HEK293 (cell line): Measurements from ENCODE around the gene RPRML.

Experiments
- CTCF ChIA-PET: fragments of 350-600 bp; formaldehyde crosslinking; extraction: SDS; loops from one replicate; lab custom pipeline; 2021; ENCODE audit warnings: antibody characterized with exemption; lab: Yijun Ruan, JAX
- POLR2A ChIA-PET: fragments of 300-600 bp; formaldehyde crosslinking; extraction: SDS; loops from one replicate; lab custom pipeline; 2020; ENCODE audit warnings: antibody characterized with exemption, inconsistent platforms; lab: Yijun Ruan, JAX
- H3K27ac ChIP-seq: fragments of 200-500 bp; sonication (Bioruptor generic); 2 replicates; pipeline ENCODE4 v1.5.1; 2014; ENCODE audit warnings: low read depth, low read length, control low read depth, inconsistent platforms; ENCODE audit errors: extremely low read depth
- H3K36me3 ChIP-seq, 2 experiments: fragments of 200-500 bp in 1 of 2; sonication (Bioruptor generic) in 1 of 2; 1 replicate in 1 of 2; 2 replicates in 1 of 2; pipeline ENCODE4 v1.5.1; 2014 to 2017; ENCODE audit warnings: inconsistent platforms in 2 of 2, low read length in 2 of 2; ENCODE audit not compliant: control insufficient read depth in 2 of 2, insufficient read depth in 1 of 2
- H3K4me1 ChIP-seq: fragments of 200-500 bp; sonication (Bioruptor generic); 2 replicates; pipeline ENCODE4 v1.5.1; 2014; ENCODE audit warnings: mild to moderate bottlenecking, low read length, inconsistent platforms; ENCODE audit not compliant: control insufficient read depth, insufficient read depth
- H3K4me3 ChIP-seq: 2 replicates; pipeline ENCODE4 v1.5.1; 2011; ENCODE audit warnings: low read depth, mild to moderate bottlenecking, control low read depth, low read length, moderate library complexity
- H3K9me3 ChIP-seq: fragments of 200-500 bp; sonication (Bioruptor generic); 2 replicates; pipeline ENCODE4 v1.5.1; 2014; ENCODE audit warnings: low read depth, low read length, inconsistent platforms; ENCODE audit not compliant: control insufficient read depth, insufficient read depth
- GLIS1 ChIP-seq: fragments of 450-650 bp; formaldehyde crosslinking; IDR thresholded peaks from 2 replicates; pipeline ENCODE4 v1.5.1; 2016; ENCODE audit warnings: missing biosample characterization, missing genetic modification characterization
- IKZF3 ChIP-seq: fragments of 450-650 bp; IDR thresholded peaks from 2 replicates; pipeline ENCODE4 v1.5.0; 2018; ENCODE audit warnings: missing biosample characterization, mild to moderate bottlenecking, missing genetic modification characterization, moderate library complexity
- SP2 ChIP-seq: fragments of 450-650 bp; formaldehyde crosslinking; IDR thresholded peaks from 2 replicates; pipeline ENCODE4 v1.5.1; 2016; ENCODE audit warnings: missing biosample characterization, missing genetic modification characterization
- YY1 ChIP-seq: fragments of 450-650 bp; formaldehyde crosslinking; IDR thresholded peaks from 2 replicates; pipeline ENCODE4 v1.5.1; 2018; ENCODE audit warnings: missing biosample characterization, missing genetic modification characterization
- ZBTB8A ChIP-seq: fragments of 450-650 bp; formaldehyde crosslinking; IDR thresholded peaks from 2 replicates; pipeline ENCODE4 v1.5.1; 2016; ENCODE audit warnings: missing biosample characterization, missing genetic modification characterization
- ZIC2 ChIP-seq: fragments of 450-650 bp; formaldehyde crosslinking; IDR thresholded peaks from 2 replicates; pipeline ENCODE4 v1.5.1; 2016; ENCODE audit warnings: missing biosample characterization, missing genetic modification characterization
- ZNF335 ChIP-seq: fragments of 450-650 bp; formaldehyde crosslinking; conservative IDR thresholded peaks from 2 replicates; pipeline ENCODE4 v1.5.1; 2016; ENCODE audit warnings: missing biosample characterization, missing genetic modification characterization
- ZNF394 ChIP-seq: fragments of 450-650 bp; formaldehyde crosslinking; IDR thresholded peaks from 2 replicates; pipeline ENCODE4 v1.5.1; 2016; ENCODE audit warnings: missing biosample characterization, missing genetic modification characterization, mild to moderate bottlenecking, moderate library complexity, borderline replicate concordance
- ZNF510 ChIP-seq: fragments of 450-650 bp; formaldehyde crosslinking; IDR thresholded peaks from 2 replicates; pipeline ENCODE4 v1.5.1; 2018; ENCODE audit warnings: mild to moderate bottlenecking, missing genetic modification characterization, missing biosample characterization; ENCODE audit not compliant: insufficient replicate concordance
- ZNF530 ChIP-seq: fragments of 450-650 bp; formaldehyde crosslinking; IDR thresholded peaks from 2 replicates; pipeline ENCODE4 v1.5.1; 2016; ENCODE audit warnings: low read depth, missing biosample characterization, missing genetic modification characterization
- ZNF585B ChIP-seq: fragments of 450-650 bp; formaldehyde crosslinking; IDR thresholded peaks from 2 replicates; pipeline ENCODE4 v1.5.1; 2016; ENCODE audit warnings: missing biosample characterization, missing genetic modification characterization
- ZNF660 ChIP-seq: fragments of 450-650 bp; IDR thresholded peaks from 2 replicates; pipeline ENCODE4 v1.5.1; 2018; ENCODE audit warnings: missing biosample characterization, mild to moderate bottlenecking, missing genetic modification characterization
- ZNF76 ChIP-seq: fragments of 450-650 bp; formaldehyde crosslinking; IDR thresholded peaks from 2 replicates; pipeline ENCODE4; 2016; ENCODE audit warnings: low read depth, missing biosample characterization, missing genetic modification characterization, borderline replicate concordance
- ZNF792 ChIP-seq: fragments of 450-650 bp; formaldehyde crosslinking; IDR thresholded peaks from 2 replicates; pipeline ENCODE4 v1.5.1; 2016; ENCODE audit warnings: missing biosample characterization, missing genetic modification characterization
- ZNF837 ChIP-seq: fragments of 450-650 bp; formaldehyde crosslinking; IDR thresholded peaks from 2 replicates; pipeline ENCODE4 v1.5.1; 2016; ENCODE audit warnings: missing biosample characterization, missing genetic modification characterization
- ZSCAN30 ChIP-seq: fragments of 450-650 bp; IDR thresholded peaks from 2 replicates; pipeline ENCODE4 v1.5.1; 2018; ENCODE audit warnings: missing biosample characterization, mild to moderate bottlenecking, missing genetic modification characterization, moderate library complexity
- TF ChIP-seq, protein P1 (sequence below): fragments of 450-650 bp; formaldehyde crosslinking; IDR thresholded peaks from 2 replicates; pipeline ENCODE4 v1.5.1; 2016; ENCODE audit warnings: missing biosample characterization, missing genetic modification characterization
- TF ChIP-seq, protein P2 (sequence below): fragments of 450-650 bp; formaldehyde crosslinking; IDR thresholded peaks from 2 replicates; pipeline ENCODE4 v1.5.1; 2016; ENCODE audit warnings: missing biosample characterization, missing genetic modification characterization
- TF ChIP-seq, protein P3 (sequence below): fragments of 450-650 bp; IDR thresholded peaks from 2 replicates; pipeline ENCODE4 v1.5.1; 2018; ENCODE audit warnings: missing biosample characterization, mild to moderate bottlenecking, missing genetic modification characterization
- TF ChIP-seq, protein P4 (sequence below): fragments of 450-650 bp; formaldehyde crosslinking; IDR thresholded peaks from 2 replicates; pipeline ENCODE4 v1.5.1; 2016; ENCODE audit warnings: missing biosample characterization, missing genetic modification characterization
- TF ChIP-seq, protein P5 (sequence below): fragments of 450-650 bp; formaldehyde crosslinking; IDR thresholded peaks from 2 replicates; pipeline ENCODE4 v1.5.1; 2017; ENCODE audit warnings: missing biosample characterization, missing genetic modification characterization
- TF ChIP-seq, protein P6 (sequence below): fragments of 450-650 bp; formaldehyde crosslinking; IDR thresholded peaks from 2 replicates; pipeline ENCODE4 v1.5.1; 2016; ENCODE audit warnings: missing biosample characterization, missing genetic modification characterization

Gene RPRML

DNA sequence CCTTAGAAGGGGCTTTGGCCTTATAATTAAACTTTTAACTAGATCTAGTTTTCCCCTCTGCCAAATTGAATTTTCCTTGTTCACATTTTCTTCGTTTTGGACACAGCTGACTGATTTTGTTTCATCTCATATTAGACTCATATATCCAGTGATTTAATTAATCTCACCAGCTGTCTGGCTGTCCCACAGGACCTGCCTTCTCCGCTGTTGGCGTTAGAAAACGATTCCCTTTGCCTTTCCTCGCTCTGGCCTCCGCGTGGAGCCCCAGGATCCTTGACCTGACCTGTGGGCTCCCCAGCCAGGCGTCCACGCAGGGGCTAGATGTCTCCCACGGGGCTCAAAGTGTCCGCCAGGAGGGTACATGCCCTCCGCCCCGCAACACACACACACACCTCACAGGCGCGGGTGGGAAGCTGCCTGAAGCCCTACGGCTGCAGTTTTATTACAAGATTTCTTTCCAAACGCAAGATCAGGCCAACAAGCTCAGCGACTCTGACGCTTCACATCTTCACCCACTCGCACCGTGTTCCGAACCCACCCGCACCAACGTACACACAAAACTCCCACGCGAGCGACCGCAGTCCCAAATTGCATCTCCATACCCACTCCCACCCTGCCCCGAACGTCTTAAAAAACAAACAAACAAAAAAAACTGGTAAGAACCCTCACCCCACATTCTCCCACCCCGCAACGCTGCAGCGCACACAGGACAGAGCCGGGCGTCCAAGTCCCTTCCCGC lies 1.1 kb downstream of the RPRML start (continued):
- TF ChIP-seq, protein P1, sequence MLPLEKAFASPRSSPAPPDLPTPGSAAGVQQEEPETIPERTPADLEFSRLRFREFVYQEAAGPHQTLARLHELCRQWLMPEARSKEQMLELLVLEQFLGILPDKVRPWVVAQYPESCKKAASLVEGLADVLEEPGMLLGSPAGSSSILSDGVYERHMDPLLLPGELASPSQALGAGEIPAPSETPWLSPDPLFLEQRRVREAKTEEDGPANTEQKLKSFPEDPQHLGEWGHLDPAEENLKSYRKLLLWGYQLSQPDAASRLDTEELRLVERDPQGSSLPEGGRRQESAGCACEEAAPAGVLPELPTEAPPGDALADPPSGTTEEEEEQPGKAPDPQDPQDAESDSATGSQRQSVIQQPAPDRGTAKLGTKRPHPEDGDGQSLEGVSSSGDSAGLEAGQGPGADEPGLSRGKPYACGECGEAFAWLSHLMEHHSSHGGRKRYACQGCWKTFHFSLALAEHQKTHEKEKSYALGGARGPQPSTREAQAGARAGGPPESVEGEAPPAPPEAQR, result no peak
- peak; percentile 88 for TF ChIP-seq ZNF335 (tag by site-specific recombination)

DNA sequence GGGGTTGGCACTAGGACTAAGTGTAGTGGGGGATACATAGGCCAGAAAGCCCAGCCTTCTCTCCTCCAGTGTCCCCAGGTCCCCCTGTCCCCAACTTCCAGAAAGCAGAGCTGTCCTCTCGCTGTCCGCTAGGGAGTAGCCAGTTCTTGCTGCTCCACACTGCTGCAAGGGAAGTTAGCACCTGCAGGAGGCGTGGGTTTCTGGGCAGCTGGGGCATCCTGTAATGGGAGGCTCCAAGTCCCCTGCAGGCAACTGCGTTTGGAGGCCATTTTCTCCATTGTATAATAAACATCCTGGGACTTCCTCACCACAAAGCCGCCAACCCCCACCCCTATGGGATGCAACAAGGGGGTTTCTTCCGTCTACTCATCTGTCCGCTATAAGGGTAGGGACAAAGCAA lies 1.7 kb downstream of the RPRML start:
- peaks cover 6% of the 10 kb centered on the region; the same call in 1 of the 2 replicates for H3K4me1 ChIP-seq
- H3K4me3 ChIP-seq, result no peak overlapping the region
- no peak overlapping the region for H3K27ac ChIP-seq
- peaks cover 0 to 2% of the 10 kb centered on the region in 2 experiments; a peak in 1 of 3 replicates for H3K36me3 ChIP-seq
- H3K9me3 ChIP-seq, result no peaks in the 10 kb centered on the region
- ChIA-PET POLR2A (no interaction called here), CTCF (interaction anchor here (0.6 to 1.3 kb wide), 5 partner anchors 14 to 164 kb away, joined by 3 to 6 read pairs (median 3); no protein-coding TSS in a partner anchor)
- TF ChIP-seq, protein P2, sequence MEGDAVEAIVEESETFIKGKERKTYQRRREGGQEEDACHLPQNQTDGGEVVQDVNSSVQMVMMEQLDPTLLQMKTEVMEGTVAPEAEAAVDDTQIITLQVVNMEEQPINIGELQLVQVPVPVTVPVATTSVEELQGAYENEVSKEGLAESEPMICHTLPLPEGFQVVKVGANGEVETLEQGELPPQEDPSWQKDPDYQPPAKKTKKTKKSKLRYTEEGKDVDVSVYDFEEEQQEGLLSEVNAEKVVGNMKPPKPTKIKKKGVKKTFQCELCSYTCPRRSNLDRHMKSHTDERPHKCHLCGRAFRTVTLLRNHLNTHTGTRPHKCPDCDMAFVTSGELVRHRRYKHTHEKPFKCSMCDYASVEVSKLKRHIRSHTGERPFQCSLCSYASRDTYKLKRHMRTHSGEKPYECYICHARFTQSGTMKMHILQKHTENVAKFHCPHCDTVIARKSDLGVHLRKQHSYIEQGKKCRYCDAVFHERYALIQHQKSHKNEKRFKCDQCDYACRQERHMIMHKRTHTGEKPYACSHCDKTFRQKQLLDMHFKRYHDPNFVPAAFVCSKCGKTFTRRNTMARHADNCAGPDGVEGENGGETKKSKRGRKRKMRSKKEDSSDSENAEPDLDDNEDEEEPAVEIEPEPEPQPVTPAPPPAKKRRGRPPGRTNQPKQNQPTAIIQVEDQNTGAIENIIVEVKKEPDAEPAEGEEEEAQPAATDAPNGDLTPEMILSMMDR (tag by site-specific recombination), result peak; percentile 67
- TF ChIP-seq ZNF585B (tag by site-specific recombination) (no peak), ZNF394 (tag by site-specific recombination) (peak; percentile 71), ZSCAN30 (tag by site-specific recombination) (peak; percentile 57; the same call in 1 of the 2 replicates), ZNF792 (tag by site-specific recombination) (no peak), SP2 (tag by site-specific recombination) (peak; percentile 47), ZNF530 (tag by site-specific recombination) (no peak), ZNF837 (no peak), YY1 (tag by site-specific recombination) (peak; percentile 61; the same call in 1 of the 2 replicates), ZNF76 (no peak), GLIS1 (peak; percentile 49), IKZF3 (tag by site-specific recombination) (peak; percentile 46; the same call in 1 of the 2 replicates), ZIC2 (tag by site-specific recombination) (peak; percentile 36; the same call in 1 of the 2 replicates), ZBTB8A (peak; percentile 45), ZNF660 (tag by site-specific recombination) (0 out of 2 replicates have a peak, but pooled peaks have one; percentile 49), ZNF510 (peak; percentile 89)
- TF ChIP-seq, protein P3, sequence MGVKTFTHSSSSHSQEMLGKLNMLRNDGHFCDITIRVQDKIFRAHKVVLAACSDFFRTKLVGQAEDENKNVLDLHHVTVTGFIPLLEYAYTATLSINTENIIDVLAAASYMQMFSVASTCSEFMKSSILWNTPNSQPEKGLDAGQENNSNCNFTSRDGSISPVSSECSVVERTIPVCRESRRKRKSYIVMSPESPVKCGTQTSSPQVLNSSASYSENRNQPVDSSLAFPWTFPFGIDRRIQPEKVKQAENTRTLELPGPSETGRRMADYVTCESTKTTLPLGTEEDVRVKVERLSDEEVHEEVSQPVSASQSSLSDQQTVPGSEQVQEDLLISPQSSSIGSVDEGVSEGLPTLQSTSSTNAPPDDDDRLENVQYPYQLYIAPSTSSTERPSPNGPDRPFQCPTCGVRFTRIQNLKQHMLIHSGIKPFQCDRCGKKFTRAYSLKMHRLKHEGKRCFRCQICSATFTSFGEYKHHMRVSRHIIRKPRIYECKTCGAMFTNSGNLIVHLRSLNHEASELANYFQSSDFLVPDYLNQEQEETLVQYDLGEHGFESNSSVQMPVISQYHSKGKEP (tag by site-specific recombination), result peak; percentile 77
- TF ChIP-seq, protein P4, sequence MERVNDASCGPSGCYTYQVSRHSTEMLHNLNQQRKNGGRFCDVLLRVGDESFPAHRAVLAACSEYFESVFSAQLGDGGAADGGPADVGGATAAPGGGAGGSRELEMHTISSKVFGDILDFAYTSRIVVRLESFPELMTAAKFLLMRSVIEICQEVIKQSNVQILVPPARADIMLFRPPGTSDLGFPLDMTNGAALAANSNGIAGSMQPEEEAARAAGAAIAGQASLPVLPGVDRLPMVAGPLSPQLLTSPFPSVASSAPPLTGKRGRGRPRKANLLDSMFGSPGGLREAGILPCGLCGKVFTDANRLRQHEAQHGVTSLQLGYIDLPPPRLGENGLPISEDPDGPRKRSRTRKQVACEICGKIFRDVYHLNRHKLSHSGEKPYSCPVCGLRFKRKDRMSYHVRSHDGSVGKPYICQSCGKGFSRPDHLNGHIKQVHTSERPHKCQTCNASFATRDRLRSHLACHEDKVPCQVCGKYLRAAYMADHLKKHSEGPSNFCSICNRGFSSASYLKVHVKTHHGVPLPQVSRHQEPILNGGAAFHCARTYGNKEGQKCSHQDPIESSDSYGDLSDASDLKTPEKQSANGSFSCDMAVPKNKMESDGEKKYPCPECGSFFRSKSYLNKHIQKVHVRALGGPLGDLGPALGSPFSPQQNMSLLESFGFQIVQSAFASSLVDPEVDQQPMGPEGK (tag by site-specific recombination), result peak; percentile 38
- TF ChIP-seq, protein P5, sequence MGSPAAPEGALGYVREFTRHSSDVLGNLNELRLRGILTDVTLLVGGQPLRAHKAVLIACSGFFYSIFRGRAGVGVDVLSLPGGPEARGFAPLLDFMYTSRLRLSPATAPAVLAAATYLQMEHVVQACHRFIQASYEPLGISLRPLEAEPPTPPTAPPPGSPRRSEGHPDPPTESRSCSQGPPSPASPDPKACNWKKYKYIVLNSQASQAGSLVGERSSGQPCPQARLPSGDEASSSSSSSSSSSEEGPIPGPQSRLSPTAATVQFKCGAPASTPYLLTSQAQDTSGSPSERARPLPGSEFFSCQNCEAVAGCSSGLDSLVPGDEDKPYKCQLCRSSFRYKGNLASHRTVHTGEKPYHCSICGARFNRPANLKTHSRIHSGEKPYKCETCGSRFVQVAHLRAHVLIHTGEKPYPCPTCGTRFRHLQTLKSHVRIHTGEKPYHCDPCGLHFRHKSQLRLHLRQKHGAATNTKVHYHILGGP (tag by site-specific recombination), result no peak
- TF ChIP-seq, protein P6, sequence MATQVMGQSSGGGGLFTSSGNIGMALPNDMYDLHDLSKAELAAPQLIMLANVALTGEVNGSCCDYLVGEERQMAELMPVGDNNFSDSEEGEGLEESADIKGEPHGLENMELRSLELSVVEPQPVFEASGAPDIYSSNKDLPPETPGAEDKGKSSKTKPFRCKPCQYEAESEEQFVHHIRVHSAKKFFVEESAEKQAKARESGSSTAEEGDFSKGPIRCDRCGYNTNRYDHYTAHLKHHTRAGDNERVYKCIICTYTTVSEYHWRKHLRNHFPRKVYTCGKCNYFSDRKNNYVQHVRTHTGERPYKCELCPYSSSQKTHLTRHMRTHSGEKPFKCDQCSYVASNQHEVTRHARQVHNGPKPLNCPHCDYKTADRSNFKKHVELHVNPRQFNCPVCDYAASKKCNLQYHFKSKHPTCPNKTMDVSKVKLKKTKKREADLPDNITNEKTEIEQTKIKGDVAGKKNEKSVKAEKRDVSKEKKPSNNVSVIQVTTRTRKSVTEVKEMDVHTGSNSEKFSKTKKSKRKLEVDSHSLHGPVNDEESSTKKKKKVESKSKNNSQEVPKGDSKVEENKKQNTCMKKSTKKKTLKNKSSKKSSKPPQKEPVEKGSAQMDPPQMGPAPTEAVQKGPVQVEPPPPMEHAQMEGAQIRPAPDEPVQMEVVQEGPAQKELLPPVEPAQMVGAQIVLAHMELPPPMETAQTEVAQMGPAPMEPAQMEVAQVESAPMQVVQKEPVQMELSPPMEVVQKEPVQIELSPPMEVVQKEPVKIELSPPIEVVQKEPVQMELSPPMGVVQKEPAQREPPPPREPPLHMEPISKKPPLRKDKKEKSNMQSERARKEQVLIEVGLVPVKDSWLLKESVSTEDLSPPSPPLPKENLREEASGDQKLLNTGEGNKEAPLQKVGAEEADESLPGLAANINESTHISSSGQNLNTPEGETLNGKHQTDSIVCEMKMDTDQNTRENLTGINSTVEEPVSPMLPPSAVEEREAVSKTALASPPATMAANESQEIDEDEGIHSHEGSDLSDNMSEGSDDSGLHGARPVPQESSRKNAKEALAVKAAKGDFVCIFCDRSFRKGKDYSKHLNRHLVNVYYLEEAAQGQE (tag by site-specific recombination), result peak; percentile 11; the same call in 1 of the 2 replicates
